ENCODE measurements around the gene ADNP. TPM values are rescaled to one million over a fixed set of nuclear protein-coding genes. Genes with fewer than 3 reads are reported as not detected.

Gene ADNP
- total RNA-seq, 1 donor from 2014 or later = 60.2 TPM

- no peak overlapping the region for H3K4me3 Mint-ChIP-seq (ENCODE audit: unreplicated experiment)
- H3K36me3 Mint-ChIP-seq (ENCODE audit: low read depth) = peaks cover 23% of the 10 kb centered on the region
- H3K27ac Mint-ChIP-seq (ENCODE audit: unreplicated experiment) = no peak overlapping the region
- H3K9me3 Mint-ChIP-seq (ENCODE audit: low read depth) = no peaks in the 10 kb centered on the region
- H3K4me1 Mint-ChIP-seq (ENCODE audit: low read depth) = peaks cover 16% of the 10 kb centered on the region
- no peaks in the 10 kb centered on the region for H3K27me3 Mint-ChIP-seq (ENCODE audit: low read depth)
- no peak for DNase-seq (ENCODE audit: low spot score)
- TF ChIP-seq, protein P1, sequence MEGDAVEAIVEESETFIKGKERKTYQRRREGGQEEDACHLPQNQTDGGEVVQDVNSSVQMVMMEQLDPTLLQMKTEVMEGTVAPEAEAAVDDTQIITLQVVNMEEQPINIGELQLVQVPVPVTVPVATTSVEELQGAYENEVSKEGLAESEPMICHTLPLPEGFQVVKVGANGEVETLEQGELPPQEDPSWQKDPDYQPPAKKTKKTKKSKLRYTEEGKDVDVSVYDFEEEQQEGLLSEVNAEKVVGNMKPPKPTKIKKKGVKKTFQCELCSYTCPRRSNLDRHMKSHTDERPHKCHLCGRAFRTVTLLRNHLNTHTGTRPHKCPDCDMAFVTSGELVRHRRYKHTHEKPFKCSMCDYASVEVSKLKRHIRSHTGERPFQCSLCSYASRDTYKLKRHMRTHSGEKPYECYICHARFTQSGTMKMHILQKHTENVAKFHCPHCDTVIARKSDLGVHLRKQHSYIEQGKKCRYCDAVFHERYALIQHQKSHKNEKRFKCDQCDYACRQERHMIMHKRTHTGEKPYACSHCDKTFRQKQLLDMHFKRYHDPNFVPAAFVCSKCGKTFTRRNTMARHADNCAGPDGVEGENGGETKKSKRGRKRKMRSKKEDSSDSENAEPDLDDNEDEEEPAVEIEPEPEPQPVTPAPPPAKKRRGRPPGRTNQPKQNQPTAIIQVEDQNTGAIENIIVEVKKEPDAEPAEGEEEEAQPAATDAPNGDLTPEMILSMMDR (IDR thresholded peaks at IDR 0.05) = no peak
These were observed 31.0 kb downstream of the ADNP start for GRCh38 chr20:50900261-50900660.

- no peak for DNase-seq (ENCODE audit: low spot score)
- Mint-ChIP-seq H3K4me3 (ENCODE audit: unreplicated experiment) (no peak overlapping the region), H3K9me3 (ENCODE audit: low read depth) (no peaks in the 10 kb centered on the region), H3K36me3 (ENCODE audit: low read depth) (peaks cover 31% of the 10 kb centered on the region), H3K4me1 (ENCODE audit: low read depth) (peaks cover 4% of the 10 kb centered on the region), H3K27me3 (ENCODE audit: low read depth) (no peaks in the 10 kb centered on the region), H3K27ac (ENCODE audit: unreplicated experiment) (peak overlapping the region; percentile 62)
- TF ChIP-seq, protein P1 (IDR thresholded peaks at IDR 0.05) = no peak
These were observed 32.8 kb downstream of the ADNP start for GRCh38 chr20:50898475-50898874.

DNA sequence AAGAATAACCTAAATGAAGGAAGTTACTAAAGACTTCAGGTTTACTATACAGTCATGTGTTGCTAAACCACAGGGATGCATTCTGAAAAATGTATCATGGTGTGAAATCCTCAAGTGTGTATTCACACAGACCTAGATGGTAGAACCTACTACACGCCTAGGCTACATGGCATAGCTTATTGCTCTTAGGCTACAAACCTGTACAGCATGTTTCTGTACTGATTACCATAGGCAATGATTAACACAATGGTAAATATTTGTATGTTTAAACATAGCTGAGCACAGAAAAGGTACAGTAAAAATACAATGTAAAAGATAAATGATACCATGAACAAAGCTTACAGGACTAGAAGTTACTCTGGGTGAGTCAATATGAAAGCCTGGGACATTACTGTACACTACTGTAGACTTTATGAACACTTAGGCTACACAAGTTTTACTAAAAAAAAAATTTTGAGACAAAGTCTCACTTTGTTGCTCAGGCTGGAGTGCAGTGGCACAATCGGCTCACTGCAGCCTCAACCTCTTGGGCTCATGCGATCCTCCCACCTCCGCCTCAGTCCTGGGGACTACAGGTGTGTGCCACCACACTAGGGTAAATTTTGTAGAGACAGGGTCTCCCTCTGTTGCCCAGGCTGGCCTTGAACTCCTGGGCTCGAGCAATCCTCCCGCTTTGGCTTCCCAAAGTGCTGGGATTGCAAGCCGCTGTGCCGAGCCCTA, 36.0 kb downstream of the ADNP start:
- peaks cover 3% of the 10 kb centered on the region for H3K4me1 Mint-ChIP-seq (ENCODE audit: low read depth)
- H3K4me3 Mint-ChIP-seq (ENCODE audit: unreplicated experiment) = no peak overlapping the region
- no peak for DNase-seq (ENCODE audit: low spot score)
- TF ChIP-seq, protein P1 (IDR thresholded peaks at IDR 0.05) = no peak
- H3K27ac Mint-ChIP-seq (ENCODE audit: unreplicated experiment) = no peak overlapping the region
- H3K9me3 Mint-ChIP-seq (ENCODE audit: low read depth) = no peaks in the 10 kb centered on the region
- H3K36me3 Mint-ChIP-seq (ENCODE audit: low read depth) = peaks cover 41% of the 10 kb centered on the region
- H3K27me3 Mint-ChIP-seq (ENCODE audit: low read depth) = no peaks in the 10 kb centered on the region

- Mint-ChIP-seq H3K9me3 (ENCODE audit: low read depth) (no peaks in the 10 kb centered on the region), H3K27me3 (ENCODE audit: low read depth) (no peaks in the 10 kb centered on the region), H3K36me3 (ENCODE audit: low read depth) (peaks cover 45% of the 10 kb centered on the region), H3K4me3 (ENCODE audit: unreplicated experiment) (no peak overlapping the region), H3K4me1 (ENCODE audit: low read depth) (peaks cover 3% of the 10 kb centered on the region), H3K27ac (ENCODE audit: unreplicated experiment) (no peak overlapping the region)
- TF ChIP-seq, protein P1 (IDR thresholded peaks at IDR 0.05) = no peak
- DNase-seq (ENCODE audit: low spot score) = no peak
These were observed 37.6 kb downstream of the ADNP start for GRCh38 chr20:50893620-50894019.

- DNase-seq (ENCODE audit: low spot score) = no peak
- no peak overlapping the region for H3K4me3 Mint-ChIP-seq (ENCODE audit: unreplicated experiment)
- no peaks in the 10 kb centered on the region for H3K4me1 Mint-ChIP-seq (ENCODE audit: low read depth)
- no peaks in the 10 kb centered on the region for H3K27me3 Mint-ChIP-seq (ENCODE audit: low read depth)
- TF ChIP-seq, protein P1 (IDR thresholded peaks at IDR 0.05) = no peak
- H3K36me3 Mint-ChIP-seq (ENCODE audit: low read depth) = peaks cover 43% of the 10 kb centered on the region
- H3K9me3 Mint-ChIP-seq (ENCODE audit: low read depth) = no peaks in the 10 kb centered on the region
- no peak overlapping the region for H3K27ac Mint-ChIP-seq (ENCODE audit: unreplicated experiment)
These were observed 38.8 kb downstream of the ADNP start for GRCh38 chr20:50892394-50892793.

Data from chondrocyte (in vitro differentiated cells).